ENCODE results near the gene GPATCH8. TPM values are rescaled to one million over a fixed set of nuclear protein-coding genes. Genes with fewer than 3 reads are reported as not detected.
A peak's percentile ranks its signal among the peaks of the same experiment; 100 is the strongest.
"Not testable (repeated sequence)": the region's sequence is repeated elsewhere in the genome, so short reads cannot be mapped to it uniquely, and the experiment has no call there.

The GPATCH8 gene
- total and polyA plus RNA-seq, 8 donors = 5.2 to 58.2 (median 19.5) TPM

DNA sequence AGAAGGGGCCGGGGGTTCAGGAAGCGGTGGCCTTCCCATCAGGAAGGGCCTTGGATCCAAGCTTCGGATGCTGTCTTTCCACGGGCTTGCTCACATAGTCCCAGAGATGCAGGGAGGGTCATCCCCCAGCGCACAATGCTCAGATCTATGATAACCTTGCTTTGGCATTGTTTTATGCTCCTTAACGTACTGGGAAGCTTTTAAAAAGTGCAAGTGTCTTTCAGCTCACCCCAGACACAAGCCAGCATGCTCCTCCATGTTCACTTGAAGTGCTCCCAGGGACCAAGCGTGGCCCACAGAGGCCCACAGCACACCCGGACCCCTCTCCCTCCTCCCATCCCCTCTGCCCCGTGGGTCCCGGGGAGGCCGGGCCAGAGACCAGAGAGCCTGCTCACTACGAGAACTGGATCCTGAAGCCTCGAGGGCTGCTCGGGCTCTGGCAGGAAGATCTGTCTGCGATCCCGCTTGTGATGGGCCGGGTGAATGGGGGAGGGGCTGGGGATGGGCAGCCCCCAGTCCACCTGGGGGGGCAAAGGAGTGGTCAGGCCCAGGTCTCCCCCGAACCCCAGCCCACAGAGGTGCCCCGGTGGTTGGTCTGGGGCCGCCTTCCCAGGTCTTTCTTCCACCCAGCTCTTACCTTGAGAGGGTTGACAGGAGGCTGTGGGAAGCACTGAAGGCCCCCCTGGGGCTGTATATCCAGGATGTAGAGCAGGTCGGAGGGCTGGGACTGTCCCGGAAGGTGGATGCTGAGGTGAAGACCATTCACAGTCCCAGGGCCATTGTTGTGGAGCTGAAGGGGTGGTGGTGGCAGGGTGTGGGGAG lies 127.8 kb downstream of the GPATCH8 start:
- TF ChIP-seq POLR2AphosphoS5 (IDR thresholded peaks at IDR 0.05) (no peak), POLR2A (IDR thresholded peaks at IDR 0.05) (no peak), EP300 (IDR thresholded peaks at IDR 0.05) (no peak)
- TF ChIP-seq, protein P1, sequence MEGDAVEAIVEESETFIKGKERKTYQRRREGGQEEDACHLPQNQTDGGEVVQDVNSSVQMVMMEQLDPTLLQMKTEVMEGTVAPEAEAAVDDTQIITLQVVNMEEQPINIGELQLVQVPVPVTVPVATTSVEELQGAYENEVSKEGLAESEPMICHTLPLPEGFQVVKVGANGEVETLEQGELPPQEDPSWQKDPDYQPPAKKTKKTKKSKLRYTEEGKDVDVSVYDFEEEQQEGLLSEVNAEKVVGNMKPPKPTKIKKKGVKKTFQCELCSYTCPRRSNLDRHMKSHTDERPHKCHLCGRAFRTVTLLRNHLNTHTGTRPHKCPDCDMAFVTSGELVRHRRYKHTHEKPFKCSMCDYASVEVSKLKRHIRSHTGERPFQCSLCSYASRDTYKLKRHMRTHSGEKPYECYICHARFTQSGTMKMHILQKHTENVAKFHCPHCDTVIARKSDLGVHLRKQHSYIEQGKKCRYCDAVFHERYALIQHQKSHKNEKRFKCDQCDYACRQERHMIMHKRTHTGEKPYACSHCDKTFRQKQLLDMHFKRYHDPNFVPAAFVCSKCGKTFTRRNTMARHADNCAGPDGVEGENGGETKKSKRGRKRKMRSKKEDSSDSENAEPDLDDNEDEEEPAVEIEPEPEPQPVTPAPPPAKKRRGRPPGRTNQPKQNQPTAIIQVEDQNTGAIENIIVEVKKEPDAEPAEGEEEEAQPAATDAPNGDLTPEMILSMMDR (IDR thresholded peaks at IDR 0.05) = no peak
- H3K36me3 ChIP-seq = no peaks in the 10 kb centered on the region
- WGBS, 5 donors = 40 to 53% (median 52%) methylated on average over 13 to 22 of the region's 22 CpGs
- H3K9me3 ChIP-seq = no peaks in the 10 kb centered on the region
- H3K27ac ChIP-seq = no peak overlapping the region
- H3K4me3 ChIP-seq = peak overlapping the region in 1 of 4 donors; percentile 16
- peaks cover 0 to 44% (median 2%) of the 10 kb centered on the region in 3 donors for H3K27me3 ChIP-seq
- no peak for DNase-seq
- peaks cover 8 to 26% (median 16%) of the 10 kb centered on the region in 4 donors for H3K4me1 ChIP-seq
- intact Hi-C loops (cut with DNase I; ENCODE audit: low total_unique reads) = no loop called here

DNA sequence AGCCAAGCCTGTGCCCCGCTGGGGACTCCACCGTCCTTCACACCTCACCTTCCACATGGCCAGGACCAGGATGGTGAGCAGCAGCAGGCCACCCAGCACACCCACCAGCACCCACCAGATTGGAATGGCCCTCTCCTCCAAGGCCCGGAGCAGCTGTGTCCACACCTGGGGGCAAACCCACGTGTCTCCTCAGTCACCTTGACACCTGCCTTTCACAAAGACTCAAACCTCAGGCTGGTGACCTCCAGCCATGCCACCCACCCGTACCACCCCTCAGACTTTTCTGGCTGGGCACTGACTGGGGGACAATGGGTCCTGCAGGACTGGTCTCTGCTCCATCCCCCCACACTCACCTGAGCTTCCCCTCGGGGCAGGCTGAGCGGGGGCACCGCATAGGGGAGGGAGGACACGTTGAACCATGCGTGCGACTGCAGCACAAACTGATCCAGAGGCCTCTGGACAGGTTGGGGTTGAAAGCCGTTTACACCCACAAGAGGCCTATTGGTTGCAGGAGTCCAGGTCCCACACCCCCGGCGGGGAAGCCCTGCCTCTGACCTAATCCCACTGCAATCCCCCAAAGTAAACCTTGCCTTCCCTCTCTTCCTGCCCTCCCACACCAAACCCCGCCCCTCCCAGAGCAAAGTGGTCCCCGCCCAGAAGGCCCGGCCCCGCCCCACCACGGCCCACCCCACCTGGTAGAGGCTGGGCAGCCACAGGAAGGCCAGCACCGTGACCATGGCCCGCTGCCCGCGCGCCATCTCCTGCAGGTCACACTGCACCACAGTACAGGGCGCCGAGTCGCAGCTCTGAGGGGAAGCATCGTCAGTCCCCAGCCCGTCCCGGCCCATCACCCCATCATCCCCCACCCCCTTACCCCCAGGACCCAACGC lies 128.7 kb downstream of the GPATCH8 start:
- H3K9me3 ChIP-seq = no peaks in the 10 kb centered on the region
- no peaks in the 10 kb centered on the region for H3K36me3 ChIP-seq
- no peak overlapping the region for H3K27ac ChIP-seq
- intact Hi-C loops (cut with DNase I; ENCODE audit: low total_unique reads) = no loop called here
- H3K27me3 ChIP-seq = peaks cover 0 to 53% (median 5%) of the 10 kb centered on the region in 3 donors
- peak overlapping the region in 1 of 4 donors; percentile 16 for H3K4me3 ChIP-seq
- peak in 1 of 2 donors; percentile 89 for DNase-seq
- TF ChIP-seq POLR2A (IDR thresholded peaks at IDR 0.05) (no peak), EP300 (IDR thresholded peaks at IDR 0.05) (no peak), POLR2AphosphoS5 (IDR thresholded peaks at IDR 0.05) (no peak)
- TF ChIP-seq, protein P1 (IDR thresholded peaks at IDR 0.05) = no peak
- 21 to 44% (median 25%) methylated on average over 11 to 31 of the region's 31 CpGs for WGBS, 5 donors
- peaks cover 8 to 26% (median 16%) of the 10 kb centered on the region in 4 donors for H3K4me1 ChIP-seq

DNA sequence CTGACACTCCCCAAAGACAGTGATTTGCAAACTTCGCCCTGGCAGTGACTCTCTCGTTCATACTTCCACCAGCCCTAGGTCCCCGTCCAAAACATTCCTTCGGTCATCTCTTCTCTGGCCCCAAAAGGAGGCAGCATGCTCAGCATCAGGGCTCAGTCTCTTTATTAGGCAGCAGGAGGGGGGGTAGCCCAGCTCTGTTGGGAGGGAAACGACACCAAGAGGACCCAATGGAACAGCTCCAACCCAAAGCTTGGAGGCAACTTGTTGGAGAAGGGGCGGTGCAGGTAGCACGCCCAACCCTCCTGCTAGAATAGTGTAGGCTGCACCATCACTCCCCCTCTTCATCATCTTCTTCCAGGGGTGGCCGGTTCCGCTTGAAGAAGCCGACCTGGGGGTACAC lies 131.2 kb downstream of the GPATCH8 start:
- no peak for TF ChIP-seq EP300 (IDR thresholded peaks at IDR 0.05)
- TF ChIP-seq, protein P1 (IDR thresholded peaks at IDR 0.05) = no peak
- TF ChIP-seq POLR2AphosphoS5 (IDR thresholded peaks at IDR 0.05) = no peak
- no peak for TF ChIP-seq POLR2A (IDR thresholded peaks at IDR 0.05)
- Histone ChIP-seq H3K9me3 (no peaks in the 10 kb centered on the region), H3K4me3 (no peak overlapping the region), H3K27me3 (peaks cover 0 to 64% (median 12%) of the 10 kb centered on the region in 3 donors), H3K4me1 (peaks cover 8 to 26% (median 16%) of the 10 kb centered on the region in 4 donors), H3K36me3 (no peaks in the 10 kb centered on the region), H3K27ac (no peak overlapping the region)
- intact Hi-C loops (cut with DNase I; ENCODE audit: low total_unique reads) = no loop called here
- WGBS, 5 donors = 74 to 84% (median 79%) methylated on average over 10 of the region's 10 CpGs
- no peak for DNase-seq

DNA sequence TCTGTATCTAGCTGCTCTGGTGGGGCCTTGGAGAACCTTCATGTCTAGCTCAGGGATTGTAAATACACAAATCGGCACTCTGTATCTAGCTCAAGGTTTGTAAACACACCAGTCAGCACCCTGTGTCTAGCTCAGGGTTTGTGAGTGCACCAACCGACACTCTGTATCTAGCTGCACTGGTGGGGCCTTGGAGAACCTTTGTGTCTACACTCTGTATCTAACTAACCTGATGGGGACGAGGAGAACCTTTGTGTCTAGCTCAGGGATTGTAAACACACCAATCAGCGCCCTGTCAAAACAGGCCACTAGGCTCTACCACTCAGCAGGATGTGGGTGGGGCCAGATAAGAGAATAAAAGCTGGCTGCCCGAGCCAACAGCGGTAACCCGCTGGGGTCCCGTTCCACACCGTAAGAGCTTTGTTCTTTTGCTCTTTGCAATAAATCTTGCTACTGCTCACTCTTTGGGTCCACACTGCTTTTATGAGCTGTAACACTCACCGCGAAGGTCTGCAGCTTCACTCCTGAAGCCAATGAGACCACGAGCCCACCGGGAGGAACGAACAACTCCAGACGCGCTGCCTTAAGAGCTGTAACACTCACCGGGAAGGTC lies 133.7 kb downstream of the GPATCH8 start:
- DNase-seq; intact Hi-C loops (cut with DNase I; ENCODE audit: low total_unique reads); H3K4me3 ChIP-seq; H3K27ac ChIP-seq; H3K9me3 ChIP-seq; H3K4me1 ChIP-seq; H3K36me3 ChIP-seq: not testable (repeated sequence)
- H3K27me3 ChIP-seq = peaks cover 0 to 61% (median 12%) of the 10 kb centered on the region in 3 donors
- 33 to 52% (median 50%) methylated on average over 15 to 17 of the region's 17 CpGs for WGBS, 5 donors

DNA sequence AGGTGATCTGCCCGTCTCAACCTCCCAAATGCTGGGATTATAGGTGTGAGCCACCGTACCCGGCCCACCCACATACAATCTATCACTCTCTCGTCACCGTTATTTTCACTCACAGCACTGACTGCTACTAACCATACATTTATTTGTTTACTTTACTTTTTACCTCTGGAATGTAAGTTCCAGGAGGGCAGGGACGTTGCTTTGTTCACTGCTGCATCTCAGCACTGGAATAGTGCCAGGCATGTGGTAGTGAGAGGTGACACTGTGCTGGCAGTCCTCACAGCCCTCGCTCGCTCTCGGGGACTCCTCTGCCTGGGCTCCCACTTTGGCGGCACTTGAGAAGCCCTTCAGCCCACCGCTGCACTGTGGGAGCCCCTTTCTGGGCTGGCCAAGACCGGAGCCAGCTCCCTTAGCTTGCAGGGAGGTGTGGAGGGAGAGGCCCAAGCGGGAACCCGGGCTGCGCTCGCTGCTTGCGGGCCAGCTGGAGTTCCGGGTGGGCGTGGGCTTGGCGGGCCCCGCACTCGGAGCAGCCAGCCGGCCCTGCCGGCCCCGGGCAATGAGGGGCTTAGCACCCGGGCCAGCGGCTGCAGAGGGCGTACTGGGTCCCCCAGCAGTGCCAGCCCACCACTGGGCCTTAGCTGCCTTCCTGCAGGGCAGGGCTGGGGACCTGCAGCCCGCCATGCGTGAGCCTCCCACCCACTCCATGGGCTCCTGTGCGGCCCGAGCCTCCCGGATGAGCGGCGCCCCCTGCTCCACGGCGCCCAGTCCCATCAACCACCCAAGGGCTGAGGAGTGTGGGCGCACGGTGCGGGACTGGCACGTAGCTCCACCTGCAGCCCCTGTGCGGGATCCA lies 134.6 kb downstream of the GPATCH8 start:
- H3K4me1 ChIP-seq; H3K9me3 ChIP-seq; H3K36me3 ChIP-seq; H3K4me3 ChIP-seq; DNase-seq; H3K27ac ChIP-seq; intact Hi-C loops (cut with DNase I; ENCODE audit: low total_unique reads): not testable (repeated sequence)
- WGBS, 5 donors = 88 to 94% (median 93%) methylated on average over 18 to 42 of the region's 42 CpGs
- peaks cover 0 to 62% (median 12%) of the 10 kb centered on the region in 3 donors for H3K27me3 ChIP-seq
